Nephron (organoid): Measurements from ENCODE around the gene TBL1X.

Experiments
- H3K27ac Mint-ChIP-seq, 3 experiments: 2 replicates each; pipeline ENCODE4 v1.8.0; 2020; ENCODE audit warnings: mixed read lengths in 3 of 3, mild to moderate bottlenecking in 2 of 3, moderate library complexity in 1 of 3
- H3K27me3 Mint-ChIP-seq: 2 replicates; pipeline ENCODE4 v1.8.0; 2021; ENCODE audit warnings: low read depth, mild to moderate bottlenecking, moderate library complexity, mixed read lengths
- H3K36me3 Mint-ChIP-seq: 2 replicates; pipeline ENCODE4 v1.8.0; 2020; ENCODE audit warnings: low read depth, mixed read lengths
- H3K4me1 Mint-ChIP-seq: 2 replicates; pipeline ENCODE4 v1.8.0; 2020; ENCODE audit warnings: mixed read lengths
- H3K4me3 Mint-ChIP-seq, 3 experiments: 2 replicates each; pipeline ENCODE4 v1.8.0; 2020; ENCODE audit warnings: mild to moderate bottlenecking in 3 of 3, mixed read lengths in 3 of 3, moderate library complexity in 2 of 3
- H3K9me3 Mint-ChIP-seq: 2 replicates; pipeline ENCODE4 v1.8.0; 2020; ENCODE audit warnings: mixed read lengths
- TF ChIP-seq, protein P1 (sequence below), 3 experiments: fragments of 200-600 bp; sonication (generic); IDR thresholded peaks; one replicate each; pipeline ENCODE4 v1.5.0; 2021; ENCODE audit warnings: antibody characterized with exemption in 3 of 3; ENCODE audit not compliant: unreplicated experiment in 3 of 3

The TBL1X gene

DNA sequence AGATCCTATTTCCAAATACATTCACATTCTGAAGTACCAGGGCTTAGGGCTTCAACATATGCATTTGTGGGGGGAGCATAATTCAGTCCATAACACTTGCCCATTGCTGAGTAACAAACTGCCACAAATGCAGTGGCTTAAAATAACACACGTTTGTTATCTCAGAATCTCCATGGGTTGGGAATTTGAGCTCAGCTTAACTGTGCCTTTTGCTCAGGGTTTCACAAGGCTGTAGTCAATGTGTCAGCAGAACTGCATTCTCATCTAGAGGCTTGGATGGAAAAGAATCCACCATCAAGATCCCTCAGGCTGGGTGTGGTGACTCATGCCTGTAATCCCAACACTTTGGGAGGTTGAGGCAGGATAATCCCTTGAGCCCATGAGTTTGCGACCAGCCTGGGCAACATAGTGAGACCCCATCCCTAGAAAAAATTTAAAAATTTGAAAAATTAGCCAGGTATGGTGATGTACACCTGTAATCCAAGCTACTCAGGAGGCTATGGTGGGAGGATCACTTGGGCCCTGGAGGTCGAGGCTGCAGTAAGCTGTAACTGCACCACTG is 25.8 kb upstream of the TBL1X start:
- Mint-ChIP-seq H3K9me3 (peaks cover 15% of the 10 kb centered on the region), H3K27me3 (no peaks in the 10 kb centered on the region), H3K4me3 (no peak overlapping the region), H3K36me3 (no peaks in the 10 kb centered on the region), H3K4me1 (peaks cover 19% of the 10 kb centered on the region), H3K27ac (no peak overlapping the region)
- TF ChIP-seq, protein P1, sequence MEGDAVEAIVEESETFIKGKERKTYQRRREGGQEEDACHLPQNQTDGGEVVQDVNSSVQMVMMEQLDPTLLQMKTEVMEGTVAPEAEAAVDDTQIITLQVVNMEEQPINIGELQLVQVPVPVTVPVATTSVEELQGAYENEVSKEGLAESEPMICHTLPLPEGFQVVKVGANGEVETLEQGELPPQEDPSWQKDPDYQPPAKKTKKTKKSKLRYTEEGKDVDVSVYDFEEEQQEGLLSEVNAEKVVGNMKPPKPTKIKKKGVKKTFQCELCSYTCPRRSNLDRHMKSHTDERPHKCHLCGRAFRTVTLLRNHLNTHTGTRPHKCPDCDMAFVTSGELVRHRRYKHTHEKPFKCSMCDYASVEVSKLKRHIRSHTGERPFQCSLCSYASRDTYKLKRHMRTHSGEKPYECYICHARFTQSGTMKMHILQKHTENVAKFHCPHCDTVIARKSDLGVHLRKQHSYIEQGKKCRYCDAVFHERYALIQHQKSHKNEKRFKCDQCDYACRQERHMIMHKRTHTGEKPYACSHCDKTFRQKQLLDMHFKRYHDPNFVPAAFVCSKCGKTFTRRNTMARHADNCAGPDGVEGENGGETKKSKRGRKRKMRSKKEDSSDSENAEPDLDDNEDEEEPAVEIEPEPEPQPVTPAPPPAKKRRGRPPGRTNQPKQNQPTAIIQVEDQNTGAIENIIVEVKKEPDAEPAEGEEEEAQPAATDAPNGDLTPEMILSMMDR (IDR thresholded peaks at IDR 0.05; ENCODE audit: unreplicated experiment in 3 of 3), result no peak

DNA sequence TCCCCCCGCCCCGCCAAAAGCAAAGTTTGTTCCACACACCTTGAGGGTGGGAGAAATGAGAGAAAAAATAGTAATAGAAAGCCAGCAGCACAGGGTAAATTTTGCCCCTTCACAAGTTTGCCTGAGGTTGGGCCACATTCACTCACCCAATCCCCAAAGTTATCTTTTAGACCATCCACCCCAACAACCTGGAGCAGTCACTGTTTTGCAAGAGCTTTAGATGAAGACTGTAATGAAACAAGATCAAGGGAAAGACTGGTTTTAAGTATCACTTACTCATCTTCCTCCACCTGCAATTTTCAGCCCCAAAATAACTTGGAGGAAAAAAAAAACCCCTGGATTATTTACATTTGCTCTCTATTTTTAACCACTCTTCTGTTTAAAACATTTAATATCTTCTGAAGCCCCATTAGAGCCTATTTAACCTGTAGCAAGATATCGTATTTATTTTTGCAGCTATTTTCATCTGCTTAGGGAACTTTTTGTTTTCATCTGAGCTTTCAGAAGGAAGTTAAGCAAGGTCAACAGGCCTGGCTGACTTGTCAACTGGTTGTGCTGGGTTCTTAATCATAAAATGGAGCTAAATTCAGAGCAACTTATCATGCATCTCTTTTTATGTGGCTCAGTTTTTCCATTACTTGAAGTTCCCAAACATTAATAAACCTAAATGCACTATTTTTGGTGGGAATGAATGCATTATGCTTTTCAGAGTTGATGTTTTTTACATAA is 24.6 kb upstream of the TBL1X start:
- Mint-ChIP-seq H3K27ac (peak overlapping the region in 1 of 3 experiments; percentile 57), H3K27me3 (no peaks in the 10 kb centered on the region), H3K36me3 (no peaks in the 10 kb centered on the region), H3K4me1 (peaks cover 19% of the 10 kb centered on the region), H3K4me3 (no peak overlapping the region), H3K9me3 (peaks cover 15% of the 10 kb centered on the region)
- TF ChIP-seq, protein P1 (IDR thresholded peaks at IDR 0.05; ENCODE audit: unreplicated experiment in 3 of 3), result no peak

DNA sequence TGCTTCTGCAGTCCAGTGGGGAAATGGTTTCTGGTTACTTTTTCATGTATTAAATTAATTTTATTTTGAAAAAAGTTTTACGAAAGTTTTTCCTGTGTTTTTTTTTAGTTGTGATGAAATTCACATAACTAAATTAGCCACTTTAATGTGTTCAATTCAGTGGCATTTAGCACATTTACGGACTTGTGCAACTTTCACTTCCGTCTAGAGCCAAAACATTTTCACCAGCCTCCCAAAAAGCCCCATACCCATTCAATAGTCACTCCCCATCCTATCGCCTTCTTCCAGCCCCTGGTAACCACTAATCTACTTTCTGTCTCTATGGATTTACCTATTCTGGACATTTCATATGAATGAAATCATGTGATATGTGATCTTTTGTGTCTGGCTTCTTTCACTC is 22.8 kb upstream of the TBL1X start:
- peaks cover 26% of the 10 kb centered on the region for H3K4me1 Mint-ChIP-seq
- TF ChIP-seq, protein P1 (IDR thresholded peaks at IDR 0.05; ENCODE audit: unreplicated experiment in 3 of 3), result no peak
- peaks cover 11% of the 10 kb centered on the region for H3K9me3 Mint-ChIP-seq
- no peak overlapping the region for H3K4me3 Mint-ChIP-seq
- H3K36me3 Mint-ChIP-seq, result no peaks in the 10 kb centered on the region
- no peaks in the 10 kb centered on the region for H3K27me3 Mint-ChIP-seq
- H3K27ac Mint-ChIP-seq, result no peak overlapping the region

DNA sequence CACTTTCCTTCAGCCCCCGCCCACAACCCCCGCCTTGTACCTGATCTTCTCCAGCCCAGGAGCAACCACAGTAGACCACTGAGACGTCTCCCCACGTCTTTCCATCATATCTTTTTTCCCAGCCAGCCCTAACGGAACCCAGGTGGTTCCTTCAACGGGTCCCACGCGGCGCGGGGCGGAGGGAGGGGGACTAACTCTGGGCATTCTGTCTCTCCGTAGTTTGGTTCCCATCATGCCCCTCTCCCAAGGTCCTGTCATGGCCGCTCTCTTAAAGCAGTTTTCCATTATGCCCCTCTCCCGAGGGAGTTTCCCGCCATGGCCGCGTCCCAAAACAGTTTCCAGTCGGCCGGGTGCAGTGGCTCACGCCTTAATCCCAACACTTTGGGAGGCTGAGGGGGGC is 21.5 kb upstream of the TBL1X start:
- Mint-ChIP-seq H3K27me3 (no peaks in the 10 kb centered on the region), H3K27ac (no peak overlapping the region), H3K9me3 (peaks cover 7% of the 10 kb centered on the region), H3K36me3 (no peaks in the 10 kb centered on the region), H3K4me3 (no peak overlapping the region), H3K4me1 (peaks cover 26% of the 10 kb centered on the region)
- TF ChIP-seq, protein P1 (IDR thresholded peaks at IDR 0.05; ENCODE audit: unreplicated experiment in 3 of 3), result no peak

DNA sequence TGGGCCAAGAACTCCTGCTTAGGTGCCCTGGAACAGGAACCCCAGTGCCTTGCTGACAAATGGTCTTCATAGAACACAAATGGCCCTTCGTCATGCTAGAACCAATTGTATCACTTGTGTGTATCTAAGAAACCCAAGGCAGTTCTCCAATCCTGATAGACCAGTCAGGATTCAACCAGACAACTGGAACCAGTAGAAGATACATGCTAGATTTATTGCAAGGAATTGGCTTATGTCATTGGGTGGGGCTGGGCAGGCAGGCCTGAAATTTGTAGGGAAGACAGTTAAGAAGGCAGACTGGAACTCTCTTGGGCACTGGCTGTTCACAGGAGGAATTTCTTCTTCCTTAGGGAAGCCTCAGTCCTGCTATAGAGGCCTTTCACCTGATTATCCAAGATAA is 17.0 kb upstream of the TBL1X start:
- Mint-ChIP-seq H3K27ac (no peak overlapping the region), H3K4me1 (peaks cover 11% of the 10 kb centered on the region)
- TF ChIP-seq, protein P1 (IDR thresholded peaks at IDR 0.05; ENCODE audit: unreplicated experiment in 3 of 3), result no peak

More for the DNA sequence above, 17.0 kb upstream of the TBL1X start:
- H3K36me3 Mint-ChIP-seq, result no peaks in the 10 kb centered on the region
- H3K27me3 Mint-ChIP-seq, result peaks cover 4% of the 10 kb centered on the region
- peaks cover 7% of the 10 kb centered on the region for H3K9me3 Mint-ChIP-seq
- no peak overlapping the region for H3K4me3 Mint-ChIP-seq
